ENCODE data around the gene ABR.
"Not testable (repeated sequence)": the region's sequence is repeated elsewhere in the genome, so short reads cannot be mapped to it uniquely, and the experiment has no call there.

ABR gene

GRCh38 chr17:978103-979093, 201.4 kb downstream of the ABR start:
- no peak for DNase-seq

GRCh38 chr17:977166-977565, 202.6 kb downstream of the ABR start:
- DNase-seq, result no peak

- DNase-seq, result no peak
These were observed 203.5 kb downstream of the ABR start for GRCh38 chr17:976312-976711.

GRCh38 chr17:975371-975915, 204.3 kb downstream of the ABR start:
- DNase-seq, result peak; percentile 32

DNA sequence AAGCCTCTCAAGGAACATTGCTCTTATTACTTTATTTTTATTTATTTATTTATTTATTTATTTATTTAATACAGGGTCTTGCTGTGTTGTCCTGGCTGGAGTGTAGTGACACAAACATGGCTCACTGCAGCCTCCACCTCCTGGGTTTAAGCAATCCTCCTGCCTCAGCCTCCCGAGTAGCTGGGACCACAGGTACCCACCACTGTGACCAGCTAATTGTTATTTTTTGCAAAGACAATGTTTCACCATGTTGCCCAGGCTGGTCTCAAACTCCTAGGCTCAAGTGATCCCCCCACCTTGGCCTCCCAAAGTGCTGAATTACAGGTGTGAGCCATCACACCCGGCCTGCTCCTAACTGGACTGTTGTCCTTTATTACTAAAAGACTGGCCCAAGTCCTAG, 205.0 kb downstream of the ABR start:
- DNase-seq, result not testable (repeated sequence)

- DNase-seq, result no peak
These were observed 206.7 kb downstream of the ABR start for GRCh38 chr17:973053-973452.

DNA sequence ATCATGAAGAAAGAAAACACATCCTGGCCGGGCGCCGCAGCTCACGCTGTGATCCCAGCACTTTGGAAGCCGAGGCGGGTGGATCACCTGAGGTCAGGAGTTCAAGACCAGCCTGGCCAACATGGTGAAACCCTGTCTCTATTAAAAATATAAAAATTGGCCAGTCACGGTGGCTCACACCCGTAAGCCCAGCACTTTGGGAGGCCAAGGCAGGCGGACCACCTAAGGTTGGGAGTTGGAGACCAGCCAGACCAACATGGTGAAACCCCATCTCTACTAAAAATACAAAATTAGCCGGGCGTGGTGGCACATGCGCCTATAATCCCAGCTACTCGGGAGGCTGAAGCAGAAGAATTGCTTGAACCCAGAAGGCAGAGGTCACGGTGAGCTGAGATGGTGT, 207.9 kb downstream of the ABR start:
- not testable (repeated sequence) for DNase-seq

DNA sequence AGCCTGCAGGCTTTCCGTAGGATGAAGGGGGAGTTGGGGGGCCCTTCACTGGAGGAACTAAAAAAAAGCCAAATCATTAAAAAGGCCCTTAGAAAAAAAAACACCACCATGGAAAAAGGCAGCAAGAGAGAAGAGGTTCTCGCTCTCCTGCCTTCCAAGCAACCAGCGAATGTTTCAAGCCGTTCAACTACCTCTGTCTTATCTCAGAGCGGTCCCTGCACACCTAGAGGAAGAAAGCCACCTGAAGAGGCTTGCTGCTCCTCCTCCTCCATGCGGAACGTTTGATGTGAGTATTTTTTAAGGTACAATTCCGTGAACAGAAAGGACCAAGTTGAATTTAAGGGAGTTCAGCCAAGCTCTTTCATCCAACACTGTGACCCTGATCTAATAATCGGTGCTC, 209.4 kb downstream of the ABR start:
- DNase-seq, result no peak

DNA sequence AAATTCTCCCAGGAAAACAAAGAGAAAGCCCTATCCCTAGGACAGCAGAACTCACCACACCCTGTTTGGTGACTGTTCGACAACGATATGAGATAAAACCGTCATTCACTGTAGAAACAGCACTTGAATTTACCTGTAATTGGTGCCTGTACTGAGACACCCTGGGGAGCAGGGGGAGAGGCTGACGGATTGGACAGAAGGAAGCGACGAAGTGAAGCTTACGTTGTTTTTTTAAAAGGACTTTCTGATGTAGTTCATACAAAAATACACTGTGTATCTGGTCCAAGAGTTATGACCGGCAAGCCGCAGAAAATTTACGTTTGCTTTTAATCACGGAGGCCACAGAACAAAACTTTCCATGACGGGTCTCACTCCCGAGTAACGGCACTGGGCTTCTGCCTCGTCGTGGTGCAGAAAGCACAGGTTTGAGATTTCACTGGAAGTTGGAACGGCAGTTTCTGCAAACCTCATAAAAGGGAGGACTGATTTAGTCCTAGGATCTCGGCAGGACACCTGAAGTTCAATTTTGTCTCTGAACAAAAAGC, 209.9 kb downstream of the ABR start:
- no peak for DNase-seq

GRCh38 chr17:968812-969730, 210.7 kb downstream of the ABR start:
- DNase-seq, result no peak

GRCh38 chr17:967122-967521, 212.7 kb downstream of the ABR start:
- DNase-seq, result no peak

DNA sequence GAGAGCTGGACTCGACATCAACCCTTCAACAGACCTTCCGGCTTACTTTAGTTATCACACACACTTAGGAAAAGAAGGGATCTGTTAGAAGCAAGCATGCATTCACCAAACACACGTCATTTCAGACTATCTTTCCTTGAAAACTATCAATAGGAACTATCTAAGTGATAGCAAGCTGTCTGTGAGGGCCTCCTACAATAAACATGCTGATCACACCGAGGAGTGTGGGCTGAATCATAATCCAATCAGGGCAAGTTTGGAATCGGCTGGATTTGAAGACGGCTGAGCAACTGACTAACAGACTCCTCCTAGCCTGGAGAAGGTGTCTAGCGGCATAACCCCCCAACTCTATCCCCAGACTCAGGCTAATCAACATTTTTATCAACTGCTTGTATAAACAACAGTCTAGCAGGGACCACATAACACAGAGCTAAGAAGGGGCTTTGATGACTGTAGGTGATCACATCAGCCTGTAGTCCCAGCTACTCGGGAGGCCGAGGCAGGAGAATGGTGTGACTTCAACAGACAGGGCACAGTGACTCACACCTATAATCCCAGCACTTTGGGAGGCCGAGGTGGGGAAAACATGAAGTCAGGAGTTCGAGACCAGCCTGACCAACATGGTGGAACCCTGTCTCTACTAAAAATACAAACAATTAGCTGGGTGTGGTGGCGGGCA, 214.3 kb downstream of the ABR start:
- DNase-seq, result no peak

DNA sequence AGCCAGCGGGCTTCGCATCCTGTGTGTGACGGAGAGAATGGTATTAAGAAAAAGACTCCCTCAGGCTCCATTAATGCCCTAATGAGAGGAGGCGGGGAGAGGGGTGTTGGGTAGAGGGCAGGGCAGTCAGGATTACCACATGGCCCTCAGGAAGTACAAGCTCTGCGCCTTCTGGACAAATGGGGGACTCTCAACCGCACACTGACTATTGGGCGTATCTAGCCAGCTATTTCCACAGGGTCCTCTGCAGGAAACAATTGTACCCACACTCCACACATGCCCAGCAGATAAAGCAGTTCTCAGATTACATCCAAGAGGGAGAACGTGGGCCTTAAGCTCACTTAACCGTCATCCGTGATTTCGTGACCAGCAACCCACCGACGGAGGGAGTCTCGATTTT, 214.9 kb downstream of the ABR start:
- no peak for DNase-seq

DNA sequence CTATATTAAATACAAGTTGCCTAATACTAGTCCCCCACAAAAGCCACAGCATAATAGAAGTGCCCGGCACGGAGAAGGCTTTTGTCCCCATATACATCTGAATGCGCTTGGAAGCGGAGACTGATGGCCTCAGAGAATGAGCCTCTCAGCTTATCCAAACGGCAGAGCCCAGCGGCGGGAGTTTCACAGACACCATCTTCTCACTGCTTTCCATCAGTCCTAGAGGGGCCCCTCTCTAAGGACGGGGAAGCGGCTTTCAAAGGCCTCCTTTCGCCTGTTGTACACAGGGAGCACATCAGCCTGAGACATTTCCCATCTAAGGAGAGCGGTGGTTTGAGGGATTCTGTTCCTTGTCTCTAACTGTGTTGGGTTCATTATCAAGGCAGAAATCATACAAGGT, 217.1 kb downstream of the ABR start:
- no peak for DNase-seq

DNA sequence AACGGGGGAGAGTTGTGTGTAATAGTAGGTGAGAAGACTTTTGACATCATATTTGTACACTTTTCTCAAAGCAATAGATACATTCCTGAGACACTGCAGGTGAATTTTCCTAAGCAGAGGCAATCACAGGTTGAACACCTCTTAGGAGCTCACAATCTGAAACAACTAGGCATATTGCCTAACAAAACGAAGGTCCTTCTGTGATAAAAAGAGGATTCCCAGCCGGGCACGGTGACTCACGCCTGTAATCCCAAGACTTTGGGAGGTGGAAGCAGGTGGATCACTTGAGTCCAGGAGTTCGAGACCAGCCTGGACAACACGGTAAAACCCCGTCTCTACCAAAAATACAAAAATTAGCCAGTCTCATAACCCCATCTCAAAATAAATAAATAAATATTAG, 217.6 kb downstream of the ABR start:
- no peak for DNase-seq

- DNase-seq, result no peak
These were observed 220.9 kb downstream of the ABR start for GRCh38 chr17:958712-959451.

DNA sequence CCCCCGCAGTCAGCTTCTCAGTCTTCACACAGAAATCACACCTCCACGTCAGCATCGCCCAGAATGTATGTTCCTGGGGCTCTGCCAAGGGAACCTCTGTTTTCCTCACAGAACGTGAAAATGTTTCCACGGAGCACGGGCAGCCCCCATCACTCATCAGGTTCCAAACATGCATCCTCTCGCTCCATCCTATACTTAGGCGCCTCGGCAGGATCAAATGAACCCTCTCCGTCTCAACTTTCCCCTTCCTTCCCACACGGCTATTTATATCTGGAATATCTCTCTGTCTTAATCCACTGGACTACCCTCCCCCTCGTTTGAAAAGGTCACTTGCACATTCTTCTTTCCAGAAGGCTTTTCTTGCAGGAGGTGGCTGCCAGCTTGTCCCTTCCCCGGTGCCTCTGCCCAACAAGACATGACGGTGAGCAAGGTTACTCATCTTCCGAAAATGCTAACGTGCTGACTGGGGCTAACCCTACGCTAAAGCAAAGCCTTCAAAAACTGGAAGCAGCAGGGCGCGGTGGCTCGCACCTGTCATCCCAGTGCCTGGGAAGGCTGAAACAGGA, 221.8 kb downstream of the ABR start:
- DNase-seq, result no peak

DNA sequence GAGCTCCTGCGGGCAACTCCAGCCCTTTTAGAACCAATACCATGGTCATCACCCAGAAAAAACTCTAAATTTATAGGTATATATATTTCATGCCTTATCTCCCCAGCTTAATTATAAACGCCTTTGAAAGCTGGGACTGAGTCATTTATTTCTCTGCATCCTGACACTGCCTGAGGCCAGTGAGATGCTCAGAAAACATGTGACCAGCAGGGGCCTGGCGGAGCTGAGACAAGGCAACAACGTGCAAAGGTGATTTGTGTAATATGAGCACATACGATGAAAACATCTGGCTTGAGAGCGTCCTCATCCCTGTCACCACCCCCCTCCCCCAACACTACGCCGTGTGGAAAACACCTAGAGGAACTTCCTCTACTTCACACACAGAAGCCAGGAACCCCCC, 222.9 kb downstream of the ABR start:
- no peak for DNase-seq

- DNase-seq, result no peak
These were observed 225.2 kb downstream of the ABR start for GRCh38 chr17:954431-955164.

DNA sequence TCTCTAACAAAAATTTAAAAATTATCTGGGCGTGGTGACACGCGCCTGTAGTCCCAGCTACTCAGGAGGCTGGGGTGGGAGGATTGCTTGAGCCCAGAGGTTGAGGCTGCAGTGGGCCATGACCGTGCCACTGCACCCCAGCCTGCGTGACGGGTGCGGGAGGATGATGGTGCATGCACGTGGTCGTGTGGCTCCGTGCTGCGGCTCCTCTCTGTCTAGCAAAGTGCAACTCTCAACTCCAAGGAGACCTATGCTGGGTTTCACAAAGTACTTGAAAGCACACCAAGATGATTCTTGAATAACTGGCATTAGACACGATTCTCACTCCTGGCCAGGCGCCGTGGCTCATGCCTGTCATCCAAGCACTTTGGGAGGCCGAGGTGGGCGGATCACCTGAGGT, 226.0 kb downstream of the ABR start:
- DNase-seq, result no peak
